Lower leg skin (tissue), 3 donors: ENCODE results near the gene RTTN.

Experiments used
- CTCF ChIP-seq, 3 donors: fragments of 450-650 bp; IDR thresholded peaks; one replicate each; pipeline ENCODE4 v1.5.1; 2016; ENCODE audit warnings: antibody characterized with exemption in 3 of 3, mild to moderate bottlenecking in 3 of 3, moderate library complexity in 2 of 3
- POLR2A ChIP-seq, 2 donors: fragments of 450-650 bp; IDR thresholded peaks; one replicate each; pipeline ENCODE4 v1.6.1; 2016 to 2017; ENCODE audit warnings: antibody characterized with exemption in 2 of 2, mild to moderate bottlenecking in 1 of 2, moderate library complexity in 1 of 2

- TF ChIP-seq CTCF (IDR thresholded peaks at IDR 0.05) (no peak), POLR2A (IDR thresholded peaks at IDR 0.05) (no peak)
Measured at GRCh38 chr18:70139138-70139537, 66.3 kb downstream of the RTTN start.
